ENCODE data around the gene SEMA3B. TPM values are rescaled to one million over a fixed set of nuclear protein-coding genes. Genes with fewer than 3 reads are reported as not detected.

SEMA3B gene
- total RNA-seq, 4 donors from 2014 or later, result 29.1 to 54.9 (median 44.2) TPM

- Histone ChIP-seq H3K4me1 (peaks cover 0 to 93% (median 46%) of the 10 kb centered on the region in 3 donors), H3K36me3 (peaks cover 0 to 49% of the 10 kb centered on the region in 2 donors), H3K27me3 (no peaks in the 10 kb centered on the region), H3K4me3 (peak overlapping the region; percentile 51 to 89), H3K9me3 (no peaks in the 10 kb centered on the region), H3K27ac (peak overlapping the region; percentile 61 to 97 (median 95))
- 0 to 20% methylated on average over 1 to 4 of the region's 59 CpGs for WGBS, 2 donors (ENCODE audit: low coverage in 1 of 2)
- TF ChIP-seq EP300 (IDR thresholded peaks at IDR 0.05) (no peak), POLR2A (IDR thresholded peaks at IDR 0.05) (peak in 1 of 2 donors; percentile 55), POLR2AphosphoS5 (IDR thresholded peaks at IDR 0.05) (no peak)
- TF ChIP-seq, protein P1, sequence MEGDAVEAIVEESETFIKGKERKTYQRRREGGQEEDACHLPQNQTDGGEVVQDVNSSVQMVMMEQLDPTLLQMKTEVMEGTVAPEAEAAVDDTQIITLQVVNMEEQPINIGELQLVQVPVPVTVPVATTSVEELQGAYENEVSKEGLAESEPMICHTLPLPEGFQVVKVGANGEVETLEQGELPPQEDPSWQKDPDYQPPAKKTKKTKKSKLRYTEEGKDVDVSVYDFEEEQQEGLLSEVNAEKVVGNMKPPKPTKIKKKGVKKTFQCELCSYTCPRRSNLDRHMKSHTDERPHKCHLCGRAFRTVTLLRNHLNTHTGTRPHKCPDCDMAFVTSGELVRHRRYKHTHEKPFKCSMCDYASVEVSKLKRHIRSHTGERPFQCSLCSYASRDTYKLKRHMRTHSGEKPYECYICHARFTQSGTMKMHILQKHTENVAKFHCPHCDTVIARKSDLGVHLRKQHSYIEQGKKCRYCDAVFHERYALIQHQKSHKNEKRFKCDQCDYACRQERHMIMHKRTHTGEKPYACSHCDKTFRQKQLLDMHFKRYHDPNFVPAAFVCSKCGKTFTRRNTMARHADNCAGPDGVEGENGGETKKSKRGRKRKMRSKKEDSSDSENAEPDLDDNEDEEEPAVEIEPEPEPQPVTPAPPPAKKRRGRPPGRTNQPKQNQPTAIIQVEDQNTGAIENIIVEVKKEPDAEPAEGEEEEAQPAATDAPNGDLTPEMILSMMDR (IDR thresholded peaks at IDR 0.05), result peak in 2 of 4 experiments; percentile 56 to 68
- peak; percentile 90 for ATAC-seq
Observed at GRCh38 chr3:50321336-50322114, 52.6 kb downstream of the SEMA3B start.

DNA sequence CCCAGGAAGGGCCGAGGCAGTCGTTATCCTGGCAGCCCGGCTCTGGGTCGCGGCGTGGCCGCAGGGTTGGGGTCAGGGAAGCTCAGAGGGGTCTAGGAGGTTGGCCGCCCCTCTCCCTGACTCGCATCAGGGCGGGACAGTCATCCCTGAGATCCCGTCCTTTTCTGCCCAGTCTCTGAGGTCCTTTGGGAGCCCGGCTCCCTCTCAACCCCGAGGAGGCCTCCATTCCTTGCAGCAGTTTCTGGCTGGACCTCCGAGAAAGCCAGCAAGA lies 53.1 kb downstream of the SEMA3B start:
- 10% methylated on average over 2 of the region's 14 CpGs; no CpG with 5 or more reads in 1 of the 2 donors for WGBS, 2 donors (ENCODE audit: low coverage in 1 of 2)
- no peak for ATAC-seq
- peak overlapping the region; percentile 51 to 89 for H3K4me3 ChIP-seq
- H3K36me3 ChIP-seq, result peaks cover 0 to 48% of the 10 kb centered on the region in 2 donors
- peak overlapping the region; percentile 36 to 97 (median 95) for H3K27ac ChIP-seq
- TF ChIP-seq, protein P1 (IDR thresholded peaks at IDR 0.05), result no peak
- peak in 1 of 2 donors; percentile 24 for TF ChIP-seq POLR2A (IDR thresholded peaks at IDR 0.05)
- TF ChIP-seq EP300 (IDR thresholded peaks at IDR 0.05), result no peak
- no peaks in the 10 kb centered on the region for H3K9me3 ChIP-seq
- H3K4me1 ChIP-seq, result peaks cover 0 to 93% (median 46%) of the 10 kb centered on the region in 3 donors
- H3K27me3 ChIP-seq, result no peaks in the 10 kb centered on the region

- H3K36me3 ChIP-seq, result peaks cover 0 to 43% of the 10 kb centered on the region in 2 donors
- ATAC-seq, result peak; percentile 2
- WGBS, 2 donors (ENCODE audit: low coverage in 1 of 2), result 44% methylated on average over 3 of the region's 31 CpGs; no CpG with 5 or more reads in 1 of the 2 donors
- H3K27ac ChIP-seq, result peak within 1 kb of the TSS; percentile 61 to 97 (median 95)
- TF ChIP-seq POLR2A (IDR thresholded peaks at IDR 0.05) (peak in 1 of 2 donors; percentile 19), EP300 (IDR thresholded peaks at IDR 0.05) (no peak), POLR2AphosphoS5 (IDR thresholded peaks at IDR 0.05) (peak; percentile 36)
- no peaks in the 10 kb centered on the region for H3K27me3 ChIP-seq
- H3K9me3 ChIP-seq, result no peaks in the 10 kb centered on the region
- peaks cover 0 to 93% (median 46%) of the 10 kb centered on the region in 3 donors for H3K4me1 ChIP-seq
- peak within 1 kb of the TSS; percentile 51 to 89 for H3K4me3 ChIP-seq
Observed at GRCh38 chr3:50322386-50323091, 53.6 kb downstream of the SEMA3B start, which contains the start of gene HYAL2. TSS of gene HYAL2 (minus strand) at chr3:50322745. CDS start at chr3:50320489, 2,256 bp downstream.

DNA sequence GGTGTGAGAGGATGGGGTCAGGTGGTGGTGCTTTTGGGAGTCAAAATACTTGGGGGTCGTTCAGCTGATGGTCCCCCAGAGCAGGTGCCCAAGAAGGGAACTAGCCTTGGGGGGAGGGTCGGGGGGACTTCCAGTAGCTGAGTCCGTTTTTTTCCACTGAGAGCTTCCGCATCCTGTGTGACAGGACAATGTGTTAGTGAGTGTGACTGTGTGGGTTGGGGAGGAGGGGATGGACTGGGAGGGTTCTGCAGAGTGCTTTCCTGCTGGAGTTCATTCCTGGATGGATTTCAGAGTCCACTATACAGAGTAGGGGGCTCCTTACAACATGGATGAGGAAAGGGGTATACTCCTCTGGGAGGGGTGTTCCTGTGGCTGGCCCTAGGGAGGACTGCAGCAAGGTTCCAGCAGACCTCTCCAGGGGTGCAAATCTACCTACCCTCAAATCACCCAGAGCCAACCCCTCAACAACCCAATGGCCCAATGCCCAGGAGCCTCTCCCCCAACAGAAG lies 54.2 kb downstream of the SEMA3B start:
- ATAC-seq, result peak; percentile 5
- 40% methylated on average over 1 to 2 of the region's 4 CpGs for WGBS, 2 donors (ENCODE audit: low coverage in 1 of 2)
- Histone ChIP-seq H3K4me1 (peaks cover 0 to 91% (median 46%) of the 10 kb centered on the region in 3 donors), H3K4me3 (peak overlapping the region in 1 of 2 donors; percentile 89), H3K27ac (peak overlapping the region in 3 of 4 donors; percentile 94 to 97 (median 96)), H3K36me3 (peaks cover 0 to 37% of the 10 kb centered on the region in 2 donors), H3K9me3 (no peaks in the 10 kb centered on the region), H3K27me3 (no peaks in the 10 kb centered on the region)
- TF ChIP-seq EP300 (IDR thresholded peaks at IDR 0.05) (no peak), POLR2A (IDR thresholded peaks at IDR 0.05) (no peak), POLR2AphosphoS5 (IDR thresholded peaks at IDR 0.05) (no peak)
- TF ChIP-seq, protein P1 (IDR thresholded peaks at IDR 0.05), result no peak

GRCh38 chr3:50323614-50324199 lies 54.8 kb downstream of the SEMA3B start:
- no CpG with 5 or more reads among the region's 5 CpGs for WGBS, 2 donors (ENCODE audit: low coverage in 1 of 2)
- peak overlapping the region in 1 of 2 donors; percentile 89 for H3K4me3 ChIP-seq
- H3K9me3 ChIP-seq, result no peaks in the 10 kb centered on the region
- H3K27ac ChIP-seq, result peak overlapping the region; percentile 12 to 97 (median 95)
- peak; percentile 14 for ATAC-seq
- H3K4me1 ChIP-seq, result peaks cover 0 to 91% (median 47%) of the 10 kb centered on the region in 3 donors
- H3K36me3 ChIP-seq, result peaks cover 0 to 32% of the 10 kb centered on the region in 2 donors
- no peaks in the 10 kb centered on the region for H3K27me3 ChIP-seq
- TF ChIP-seq POLR2A (IDR thresholded peaks at IDR 0.05), result no peak
- TF ChIP-seq, protein P1 (IDR thresholded peaks at IDR 0.05), result peak in 2 of 4 experiments; percentile 13 to 19
- no peak for TF ChIP-seq EP300 (IDR thresholded peaks at IDR 0.05)
- peak; percentile 54 for TF ChIP-seq POLR2AphosphoS5 (IDR thresholded peaks at IDR 0.05)

Data from gastroesophageal sphincter (tissue), 4 donors.